BJ (cell line): Measurements from ENCODE around the gene COPS9. TPM values are rescaled to one million over a fixed set of nuclear protein-coding genes. Genes with fewer than 3 reads are reported as not detected.

Experiments used
- CTCF ChIA-PET: fragments of 350-600 bp; formaldehyde crosslinking; extraction: SDS; loops from one replicate; lab custom pipeline; 2021; ENCODE audit warnings: antibody characterized with exemption, inconsistent platforms; lab: Yijun Ruan, JAX
- POLR2A ChIA-PET: fragments of 300-600 bp; sonication (Branson Sonifier 250); formaldehyde crosslinking; extraction: SDS; loops from one replicate; lab custom pipeline; 2021; ENCODE audit warnings: antibody characterized with exemption; lab: Charles Lee
- DNase-seq: peaks from one replicate; pipeline ENCODE4 v3.0.0-alpha.2; 2011; ENCODE audit warnings: low read depth
- H3K27me3 ChIP-seq: 2 replicates; pipeline ENCODE4 v1.6.0; 2011; ENCODE audit warnings: low read length; ENCODE audit not compliant: control insufficient read depth, insufficient read depth
- H3K36me3 ChIP-seq: 2 replicates; pipeline ENCODE4 v1.5.1; 2011; ENCODE audit warnings: low read length; ENCODE audit not compliant: control insufficient read depth, insufficient read depth
- H3K4me3 ChIP-seq: 2 replicates; pipeline ENCODE4 v1.5.1; 2011; ENCODE audit warnings: low read depth, mild to moderate bottlenecking, control low read depth, low read length
- polyA plus RNA-seq: library from polyadenylated mRNA; depleted of rRNA; stranded (reverse); fragments of >200 nt; gene quantifications from 2 replicates; pipeline ENCODE4 v1.2.3, GENCODE V29; 2011
- TF ChIP-seq, protein P1 (sequence below): IDR thresholded peaks from 2 replicates; pipeline ENCODE4 v1.5.1; 2011; ENCODE audit warnings: low read depth, mild to moderate bottlenecking, control low read depth, inconsistent platforms, low read length, moderate library complexity; ENCODE audit not compliant: insufficient read depth

The COPS9 gene
- polyA plus RNA-seq, 1 experiment: 334 TPM

DNA sequence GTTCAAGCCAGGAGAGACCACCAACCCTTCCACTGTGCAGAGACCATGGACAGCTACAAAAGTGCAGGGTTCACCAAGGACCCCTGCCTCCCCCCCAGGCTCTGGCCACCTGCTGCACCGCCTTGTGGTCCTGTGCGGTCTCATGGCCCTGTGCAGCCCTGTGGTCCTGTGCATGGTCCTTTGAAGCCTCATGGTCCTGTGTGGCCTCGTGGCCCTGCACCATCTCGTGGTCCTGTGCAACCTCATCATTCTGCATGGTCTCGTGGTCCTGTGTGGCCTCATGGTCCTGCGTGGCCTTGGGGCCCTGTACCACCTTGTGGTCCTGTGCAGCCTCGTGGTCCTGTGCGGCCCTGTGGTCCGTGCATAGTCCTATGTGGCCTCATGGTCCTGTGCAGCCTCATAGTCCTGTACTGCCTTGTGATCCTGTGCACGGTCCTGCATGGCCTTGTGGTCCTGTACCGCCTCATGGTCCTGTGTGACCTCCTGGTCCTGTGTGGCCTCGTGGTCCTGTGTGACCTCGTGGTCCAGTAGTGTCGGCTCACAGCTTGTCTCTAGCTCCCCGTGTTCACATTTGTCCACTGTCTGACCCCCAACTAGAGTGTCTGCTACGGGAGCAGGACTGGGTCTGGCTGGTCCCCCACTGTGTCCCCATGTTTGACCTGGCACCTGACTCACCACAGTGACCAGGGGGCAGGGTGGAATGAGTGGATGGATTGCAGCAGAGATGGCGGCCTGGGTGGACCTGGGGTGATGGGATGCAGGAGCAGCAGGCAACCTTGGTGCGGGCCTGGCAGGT is 24.4 kb upstream of the COPS9 start:
- TF ChIP-seq, protein P1, sequence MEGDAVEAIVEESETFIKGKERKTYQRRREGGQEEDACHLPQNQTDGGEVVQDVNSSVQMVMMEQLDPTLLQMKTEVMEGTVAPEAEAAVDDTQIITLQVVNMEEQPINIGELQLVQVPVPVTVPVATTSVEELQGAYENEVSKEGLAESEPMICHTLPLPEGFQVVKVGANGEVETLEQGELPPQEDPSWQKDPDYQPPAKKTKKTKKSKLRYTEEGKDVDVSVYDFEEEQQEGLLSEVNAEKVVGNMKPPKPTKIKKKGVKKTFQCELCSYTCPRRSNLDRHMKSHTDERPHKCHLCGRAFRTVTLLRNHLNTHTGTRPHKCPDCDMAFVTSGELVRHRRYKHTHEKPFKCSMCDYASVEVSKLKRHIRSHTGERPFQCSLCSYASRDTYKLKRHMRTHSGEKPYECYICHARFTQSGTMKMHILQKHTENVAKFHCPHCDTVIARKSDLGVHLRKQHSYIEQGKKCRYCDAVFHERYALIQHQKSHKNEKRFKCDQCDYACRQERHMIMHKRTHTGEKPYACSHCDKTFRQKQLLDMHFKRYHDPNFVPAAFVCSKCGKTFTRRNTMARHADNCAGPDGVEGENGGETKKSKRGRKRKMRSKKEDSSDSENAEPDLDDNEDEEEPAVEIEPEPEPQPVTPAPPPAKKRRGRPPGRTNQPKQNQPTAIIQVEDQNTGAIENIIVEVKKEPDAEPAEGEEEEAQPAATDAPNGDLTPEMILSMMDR: no peak

DNA sequence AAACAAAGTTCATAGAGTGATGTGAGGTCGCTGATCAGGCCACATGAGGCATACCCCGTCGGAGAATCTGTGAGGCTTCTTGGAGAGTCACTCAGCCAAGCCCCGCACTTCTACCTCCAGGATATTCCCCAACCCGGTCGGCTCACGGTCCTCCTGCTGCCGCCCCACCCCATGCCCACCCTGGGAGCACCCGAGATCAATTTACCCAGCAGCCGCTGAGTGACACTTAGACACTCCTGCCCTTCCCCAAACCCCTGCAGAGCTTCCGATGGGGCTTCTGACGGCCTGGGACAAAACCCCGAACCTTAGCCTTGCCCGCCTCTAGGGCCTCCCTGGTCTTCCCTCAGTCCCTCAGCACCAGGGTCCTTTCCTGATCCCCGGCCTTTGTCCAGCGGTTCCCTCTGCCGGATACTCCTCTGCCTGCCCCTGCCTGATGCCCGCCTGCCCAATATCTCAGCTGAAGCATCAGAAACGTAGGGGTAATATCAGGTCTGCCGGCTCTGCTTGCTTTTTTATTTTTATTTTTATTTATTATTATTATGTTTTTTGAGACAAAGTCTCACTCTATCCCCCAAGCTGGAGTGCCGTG is 23.2 kb upstream of the COPS9 start:
- CTCF ChIA-PET: interaction anchor here (0.6 kb wide), 1 partner anchor 34 kb away, joined by 4 read pairs; no protein-coding TSS in a partner anchor
- Histone ChIP-seq H3K36me3 (no peaks in the 10 kb centered on the region), H3K27me3 (no peaks in the 10 kb centered on the region; the same call in 1 of the 2 replicates), H3K4me3 (no peak overlapping the region)
- TF ChIP-seq, protein P1: no peak
- DNase-seq: no peak
- POLR2A ChIA-PET: no interaction called here

More for the DNA sequence above, 24.4 kb upstream of the COPS9 start:
- CTCF ChIA-PET: no interaction called here
- Histone ChIP-seq H3K4me3 (no peak overlapping the region), H3K36me3 (no peaks in the 10 kb centered on the region), H3K27me3 (no peaks in the 10 kb centered on the region)
- DNase-seq: no peak
- POLR2A ChIA-PET: no interaction called here

DNA sequence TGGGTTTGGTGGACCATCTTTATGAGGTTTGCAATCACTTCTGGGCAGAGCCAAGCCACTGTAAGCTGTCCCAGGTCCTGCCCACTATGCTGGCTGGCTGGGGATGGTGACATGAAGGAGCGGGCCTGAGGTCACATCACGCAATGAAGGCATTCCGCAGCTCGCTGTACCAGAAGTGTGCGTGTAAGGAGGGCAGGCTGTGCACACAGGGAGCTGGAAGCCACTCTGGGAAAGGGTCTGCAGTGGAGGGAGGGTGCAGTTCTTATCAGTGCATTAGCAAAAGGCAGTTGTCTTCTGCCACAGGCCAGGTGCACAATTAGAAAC is 21.0 kb upstream of the COPS9 start:
- no peak for DNase-seq
- Histone ChIP-seq H3K27me3 (peaks cover 2% of the 10 kb centered on the region), H3K36me3 (no peaks in the 10 kb centered on the region), H3K4me3 (no peak overlapping the region)
- ChIA-PET CTCF (no interaction called here), POLR2A (no interaction called here)
- TF ChIP-seq, protein P1: no peak

DNA sequence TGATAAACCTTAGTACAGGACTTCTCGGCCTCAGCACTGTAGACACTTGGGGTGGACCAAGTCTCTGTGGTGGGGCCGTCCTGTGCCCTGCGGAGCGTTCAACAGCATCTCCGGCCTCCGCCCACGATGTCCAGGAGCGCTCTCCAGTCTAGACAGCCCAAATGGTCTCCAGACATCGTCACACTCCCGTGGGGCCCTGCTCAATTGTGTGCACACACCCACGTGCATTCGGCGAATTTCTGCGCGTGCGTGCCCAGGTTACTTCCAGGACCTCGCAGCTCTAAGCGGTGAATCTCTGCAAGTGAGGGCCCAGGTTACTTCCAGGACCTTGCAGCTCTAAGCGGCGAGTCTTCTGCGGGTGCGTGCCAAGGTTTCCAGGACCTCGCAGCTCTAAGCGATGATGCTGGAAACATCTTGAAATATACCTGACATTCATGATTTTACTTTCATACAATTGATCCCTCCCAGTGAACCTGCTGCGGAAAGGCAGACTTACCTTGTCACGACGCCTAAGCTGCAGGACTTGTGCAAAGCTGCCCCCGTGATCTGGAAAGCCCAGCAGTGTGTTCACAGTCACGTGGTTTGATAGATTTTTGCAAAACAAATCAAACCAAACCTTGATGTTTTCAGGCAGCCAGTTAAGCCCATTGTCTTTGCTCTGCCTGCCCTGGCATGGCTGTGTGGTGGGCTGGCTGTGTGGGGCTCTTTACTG is 20.5 kb upstream of the COPS9 start:
- no peak overlapping the region for H3K4me3 ChIP-seq
- H3K27me3 ChIP-seq: peaks cover 2% of the 10 kb centered on the region
- TF ChIP-seq, protein P1: no peak
- no peak for DNase-seq
- CTCF ChIA-PET: interaction anchor here (1.1 kb wide), 1 partner anchor 13 kb away, joined by 5 read pairs; no protein-coding TSS in a partner anchor
- H3K36me3 ChIP-seq: no peaks in the 10 kb centered on the region
- POLR2A ChIA-PET: no interaction called here

DNA sequence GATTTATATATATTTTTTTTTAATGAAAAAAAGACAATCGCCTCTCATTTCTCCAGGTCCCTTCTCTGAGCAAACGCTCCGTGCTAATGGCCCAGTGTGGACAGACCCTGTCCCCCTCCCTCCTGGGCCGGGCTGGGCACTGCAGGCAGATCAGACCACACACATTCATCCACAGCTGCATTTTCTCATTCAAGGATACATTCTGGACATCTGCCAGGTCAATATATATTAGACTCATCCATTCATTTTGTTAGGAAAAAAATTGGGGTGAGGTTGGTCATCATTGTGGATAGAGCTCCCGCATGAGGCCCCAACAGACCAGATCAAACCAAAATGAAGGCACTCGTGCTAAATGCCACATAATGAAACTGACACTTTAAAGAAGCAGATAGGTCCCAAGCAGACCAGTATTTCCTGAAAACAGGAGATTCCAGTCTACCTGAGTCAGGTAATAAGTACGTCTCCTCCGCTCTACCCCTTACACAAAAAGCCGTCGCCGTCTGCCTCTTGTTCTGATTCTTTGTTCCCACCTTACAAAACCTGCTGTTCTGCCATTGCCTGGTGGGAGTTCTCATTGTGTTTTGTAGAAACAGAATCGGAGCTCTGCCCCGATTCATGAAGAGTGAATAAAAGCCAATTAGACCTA is 19.8 kb upstream of the COPS9 start:
- Histone ChIP-seq H3K36me3 (no peaks in the 10 kb centered on the region), H3K27me3 (peaks cover 4% of the 10 kb centered on the region), H3K4me3 (no peak overlapping the region)
- POLR2A ChIA-PET: no interaction called here
- CTCF ChIA-PET: interaction anchor here (1.1 kb wide), 1 partner anchor 12 kb away, joined by 5 read pairs; no protein-coding TSS in a partner anchor
- DNase-seq: no peak
- TF ChIP-seq, protein P1: no peak
